ENCODE measurements around the gene SLAMF1. TPM values are rescaled to one million over a fixed set of nuclear protein-coding genes. Genes with fewer than 3 reads are reported as not detected.

The SLAMF1 gene
- total and polyA plus RNA-seq, 12 donors = 0.07 to 1.6 (median 0.26) TPM; not detected in 2

GRCh38 chr1:160576884-160577283 is 70.0 kb downstream of the SLAMF1 start:
- intact Hi-C loops (cut with DNase I) = no loop called here
- WGBS, 4 donors = 33 to 84% (median 56%) methylated on average over 1 to 2 of the region's 2 CpGs
- DNase-seq = no peak
- no peaks in the 10 kb centered on the region for H3K27me3 ChIP-seq
- no peak for TF ChIP-seq CTCF (IDR thresholded peaks at IDR 0.05)
- peak overlapping the region in 1 of 4 donors; percentile 28 for H3K4me3 ChIP-seq
- H3K4me1 ChIP-seq (replicated peaks in 1 of 2) = no peaks in the 10 kb centered on the region
- H3K36me3 ChIP-seq (replicated peaks in 1 of 2) = no peaks in the 10 kb centered on the region
- peak overlapping the region in 1 of 5 donors; percentile 26 for H3K27ac ChIP-seq
- no peaks in the 10 kb centered on the region for H3K9me3 ChIP-seq (replicated peaks in 1 of 3)

- peak overlapping the region in 1 of 5 donors; percentile 81 for H3K27ac ChIP-seq
- WGBS, 4 donors = 48 to 74% (median 66%) methylated on average over 3 of the region's 3 CpGs
- TF ChIP-seq CTCF (IDR thresholded peaks at IDR 0.05) = no peak
- no peak for TF ChIP-seq POLR2A (IDR thresholded peaks at IDR 0.05)
- no peak for DNase-seq
- no peaks in the 10 kb centered on the region for H3K4me1 ChIP-seq (replicated peaks in 1 of 2)
- no peaks in the 10 kb centered on the region for H3K9me3 ChIP-seq (replicated peaks in 1 of 3)
- no peak overlapping the region for H3K4me3 ChIP-seq
- intact Hi-C loops (cut with DNase I) = no loop called here
- H3K27me3 ChIP-seq = no peaks in the 10 kb centered on the region
- no peaks in the 10 kb centered on the region for H3K36me3 ChIP-seq (replicated peaks in 1 of 2)
Measured at GRCh38 chr1:160576390-160576789, 70.5 kb downstream of the SLAMF1 start.

- no peaks in the 10 kb centered on the region for H3K9me3 ChIP-seq (replicated peaks in 1 of 3)
- peak overlapping the region in 2 of 5 donors; percentile 56 to 81 for H3K27ac ChIP-seq
- H3K4me3 ChIP-seq = no peak overlapping the region
- H3K27me3 ChIP-seq = no peaks in the 10 kb centered on the region
- TF ChIP-seq CTCF (IDR thresholded peaks at IDR 0.05) (no peak), POLR2A (IDR thresholded peaks at IDR 0.05) (no peak)
- H3K36me3 ChIP-seq (replicated peaks in 1 of 2) = no peaks in the 10 kb centered on the region
- peak in 3 of 7 donors; percentile 25 to 56 (median 40) for DNase-seq
- intact Hi-C loops (cut with DNase I) = no loop called here
- 55 to 78% (median 62%) methylated on average over 5 of the region's 5 CpGs for WGBS, 4 donors
- H3K4me1 ChIP-seq (replicated peaks in 1 of 2) = no peaks in the 10 kb centered on the region
Measured at GRCh38 chr1:160575112-160575664, 71.7 kb downstream of the SLAMF1 start.

- WGBS, 4 donors = 61 to 76% (median 71%) methylated on average over 3 of the region's 3 CpGs
- intact Hi-C loops (cut with DNase I) = no loop called here
- no peaks in the 10 kb centered on the region for H3K9me3 ChIP-seq (replicated peaks in 1 of 3)
- TF ChIP-seq POLR2A (IDR thresholded peaks at IDR 0.05) = no peak
- TF ChIP-seq CTCF (IDR thresholded peaks at IDR 0.05) = no peak
- H3K27ac ChIP-seq = no peak overlapping the region
- H3K4me3 ChIP-seq = no peak overlapping the region
- no peak for DNase-seq
- peaks cover 0 to 5% of the 10 kb centered on the region in 2 donors for H3K4me1 ChIP-seq (replicated peaks in 1 of 2)
- no peaks in the 10 kb centered on the region for H3K36me3 ChIP-seq (replicated peaks in 1 of 2)
- no peaks in the 10 kb centered on the region for H3K27me3 ChIP-seq
Measured at GRCh38 chr1:160570840-160571239, 76.0 kb downstream of the SLAMF1 start.

All from adrenal gland (tissue), 12 donors.